GM04503 (cell line): ENCODE results near the gene PALB2.

Experiments used
- DNase-seq: peaks from one replicate; pipeline ENCODE4 v3.0.0-alpha.2; 2012; ENCODE audit warnings: low read depth

PALB2 gene

DNA sequence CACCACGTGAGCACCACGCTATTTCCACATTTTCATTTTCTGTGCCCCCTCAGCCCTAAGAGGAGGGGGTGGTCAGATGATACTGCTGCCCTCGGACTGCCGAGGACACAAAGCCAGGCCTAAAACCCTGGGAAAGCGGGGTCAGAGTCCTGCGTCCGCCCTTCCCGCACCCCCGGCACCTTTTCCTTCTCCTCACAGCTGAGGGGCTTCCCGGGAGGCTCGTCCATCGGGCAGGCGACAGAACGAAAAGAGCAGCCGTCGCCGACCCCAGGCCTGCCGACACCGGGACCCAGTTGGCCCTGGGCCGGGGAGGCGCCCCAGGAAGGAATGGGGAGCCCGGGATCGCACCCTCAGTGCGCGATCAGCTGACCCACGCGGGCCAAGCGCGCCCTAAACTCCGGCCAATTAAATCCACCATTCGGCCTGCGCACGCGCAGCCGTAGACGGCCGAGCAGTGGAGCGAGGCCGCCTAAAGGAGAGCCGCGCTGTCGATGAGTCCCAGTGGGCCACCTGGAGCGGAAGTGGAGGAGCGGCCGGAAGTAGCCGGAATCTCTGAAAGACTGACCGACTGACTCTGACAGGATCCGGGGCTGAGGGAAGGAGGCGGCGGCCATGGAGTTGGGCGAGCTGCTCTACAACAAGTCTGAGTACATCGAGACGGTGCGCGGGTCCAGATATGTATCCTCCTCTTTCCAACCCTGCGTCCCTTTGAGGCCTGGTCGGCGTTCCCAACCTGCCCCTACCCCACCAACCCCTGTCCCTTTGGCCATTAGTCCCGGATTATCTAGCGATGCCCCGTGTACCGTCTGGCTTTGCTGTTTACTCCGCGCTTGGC lies at the start of gene PALB2, which contains the start of gene DCTN5:
PALB2 (minus strand) TSS at position 380 of the 835 bp plus-strand sequence; CDS start at position 227, 153 bp downstream.
DCTN5 (plus strand) TSS at position 536 of the 835 bp plus-strand sequence; CDS start at position 613, 77 bp downstream.
- DNase-seq, result peak; percentile 70

- DNase-seq, result no peak
Measured at GRCh38 chr16:23689442-23690187, 48.5 kb upstream of the PALB2 start.

GRCh38 chr16:23687034-23687808 lies 46.1 kb upstream of the PALB2 start:
- no peak for DNase-seq

- DNase-seq, result no peak
Measured at GRCh38 chr16:23683487-23683886, 42.4 kb upstream of the PALB2 start.

DNA sequence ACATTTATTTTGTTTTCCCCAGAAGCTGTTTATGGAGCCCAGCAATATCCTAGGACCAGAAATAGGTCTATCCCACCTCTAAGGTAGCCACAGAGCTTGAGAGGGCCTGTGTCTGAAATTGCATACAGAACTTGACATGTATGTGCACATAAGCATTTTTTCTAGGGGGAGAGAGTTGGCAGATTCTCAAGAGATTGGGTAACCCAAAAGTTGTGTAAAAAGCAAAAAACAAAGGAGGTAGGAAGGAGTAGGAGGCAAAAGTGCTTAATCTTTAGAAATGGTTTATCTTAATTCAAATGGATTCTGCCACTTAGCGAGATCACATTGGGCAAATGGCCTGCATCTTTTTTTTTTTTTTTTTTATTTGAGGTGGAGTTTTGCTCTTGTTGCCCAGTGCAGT lies 41.1 kb upstream of the PALB2 start:
- DNase-seq, result no peak

DNA sequence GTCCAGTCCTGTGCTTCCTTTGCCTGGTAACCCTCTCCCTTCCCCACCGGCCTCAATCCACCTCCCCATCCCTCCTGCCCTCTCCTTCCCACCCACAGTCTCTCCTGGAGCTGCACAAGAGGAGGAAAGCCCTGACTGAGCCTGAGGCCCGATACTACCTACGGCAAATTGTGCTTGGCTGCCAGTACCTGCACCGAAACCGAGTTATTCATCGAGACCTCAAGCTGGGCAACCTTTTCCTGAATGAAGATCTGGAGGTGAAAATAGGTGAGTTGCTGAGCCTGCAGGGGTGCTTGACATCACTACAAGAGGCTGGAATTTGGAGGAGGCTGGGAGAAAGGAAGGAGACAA lies 38.9 kb upstream of the PALB2 start:
- DNase-seq, result no peak

- DNase-seq, result no peak
Measured at GRCh38 chr16:23679274-23679985, 38.3 kb upstream of the PALB2 start.

- no peak for DNase-seq
Measured at GRCh38 chr16:23678430-23679273, 37.5 kb upstream of the PALB2 start, which contains the start of gene PLK1. Gene PLK1 (plus strand): TSS chr16:23678889. CDS start chr16:23678933, 44 bp downstream.

GRCh38 chr16:23676924-23677480 lies 35.9 kb upstream of the PALB2 start:
- DNase-seq, result no peak

DNA sequence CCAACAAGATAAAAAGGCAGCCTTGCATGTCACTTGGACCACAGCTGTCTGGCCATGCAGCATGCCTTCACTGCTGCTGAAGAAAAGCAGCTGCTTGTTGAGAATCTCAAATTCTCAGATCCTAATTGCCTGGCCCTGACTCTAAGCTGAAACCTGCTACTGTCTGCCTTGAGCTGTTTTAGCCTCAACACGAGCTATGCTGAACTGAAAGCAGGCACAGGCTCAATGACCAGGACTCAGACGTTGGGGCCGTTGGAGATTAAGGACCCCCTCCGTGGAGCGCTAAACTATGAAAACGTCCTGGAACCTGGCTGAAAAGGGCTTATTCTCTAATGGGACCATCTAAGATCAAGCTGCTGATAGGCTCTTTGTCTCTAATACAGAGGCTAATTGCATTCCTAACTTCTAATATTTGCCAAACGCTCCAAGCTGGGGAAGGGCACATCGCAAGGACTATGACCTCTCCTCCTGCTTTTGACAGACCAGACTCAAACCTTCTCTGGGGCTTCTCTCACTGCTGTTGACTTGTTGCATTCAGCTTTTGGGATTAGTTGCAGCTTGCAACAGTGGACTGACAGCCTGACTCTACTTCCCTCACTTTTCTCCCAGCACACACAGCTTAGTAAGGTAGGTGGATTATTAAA lies 33.0 kb upstream of the PALB2 start:
- DNase-seq, result no peak

- DNase-seq, result peak; percentile 72
Measured at GRCh38 chr16:23670137-23670776, 29.1 kb upstream of the PALB2 start.

DNA sequence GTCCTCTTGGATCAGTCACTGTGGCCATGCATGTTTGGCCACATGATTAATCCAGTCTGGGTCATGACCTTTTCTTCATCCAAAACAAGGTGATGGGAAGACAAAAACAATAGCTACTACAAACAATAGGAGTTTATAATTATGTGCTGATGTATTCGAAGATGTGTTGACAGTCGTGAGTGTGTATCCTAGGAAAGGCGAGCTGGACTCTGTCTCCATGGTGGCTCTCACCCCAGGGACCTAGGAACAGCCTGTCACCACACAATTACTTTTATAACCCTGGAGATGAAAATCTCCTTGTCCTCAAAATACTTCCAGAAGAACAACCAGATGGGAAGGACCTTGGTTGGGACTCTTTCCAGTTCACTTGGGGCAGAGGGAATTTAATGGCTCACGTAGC lies 27.8 kb upstream of the PALB2 start:
- no peak for DNase-seq

DNA sequence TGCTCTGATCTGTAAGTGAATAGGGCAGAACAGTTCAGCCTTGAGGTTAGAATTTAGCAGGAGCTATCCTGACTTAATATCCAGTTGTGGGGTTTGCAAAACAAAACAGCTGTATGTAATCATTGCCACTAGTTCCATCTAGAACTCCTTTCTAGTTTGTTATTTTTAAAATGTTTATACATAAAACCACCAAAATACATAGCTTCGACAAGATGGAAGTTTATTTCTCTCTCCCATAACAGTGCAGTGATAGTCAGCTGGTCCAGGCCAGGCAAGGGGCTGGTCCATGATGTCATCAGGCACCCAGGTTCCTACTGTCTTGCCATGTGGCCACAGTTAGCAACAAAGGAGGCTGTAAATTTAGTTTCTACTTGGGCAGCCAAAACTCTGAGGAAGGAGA lies 27.1 kb upstream of the PALB2 start:
- DNase-seq, result no peak

GRCh38 chr16:23667355-23667659 lies 26.2 kb upstream of the PALB2 start:
- DNase-seq, result no peak

- no peak for DNase-seq
Measured at GRCh38 chr16:23666571-23667354, 25.7 kb upstream of the PALB2 start.

- no peak for DNase-seq
Measured at GRCh38 chr16:23663918-23664317, 22.8 kb upstream of the PALB2 start.

DNA sequence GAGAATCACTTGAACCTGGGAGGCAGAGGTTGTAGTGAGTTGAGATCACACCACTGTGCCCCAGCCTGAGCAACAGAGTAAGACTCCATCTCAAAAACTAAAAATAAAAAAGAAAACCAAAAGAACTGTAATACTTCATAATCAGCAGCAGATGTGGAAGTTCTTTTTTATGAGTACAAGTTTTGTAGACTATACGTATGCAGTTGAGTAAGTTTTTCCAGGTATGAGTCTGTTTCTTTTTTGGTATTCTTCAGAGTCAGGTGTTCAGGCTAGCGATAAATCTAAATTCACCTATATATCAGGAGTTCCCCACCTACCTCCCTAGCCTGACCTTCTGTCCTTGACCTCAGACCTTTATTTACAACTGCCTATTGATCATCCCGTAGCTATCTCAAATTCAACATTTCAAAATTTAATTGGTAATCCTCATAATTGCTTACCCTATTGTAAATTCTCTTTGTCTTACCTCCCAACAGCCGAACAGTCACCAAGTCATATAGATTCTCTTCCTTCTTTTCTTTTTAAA lies 10.9 kb upstream of the PALB2 start:
- DNase-seq, result no peak

- no peak for DNase-seq
Measured at GRCh38 chr16:23650674-23651416, 9.7 kb upstream of the PALB2 start.
